GM04504 (cell line): ENCODE data around the gene FARS2.
"Not testable (repeated sequence)": the region's sequence is repeated elsewhere in the genome, so short reads cannot be mapped to it uniquely, and the experiment has no call there.

Source experiments
- DNase-seq: peaks from one replicate; pipeline ENCODE4 v3.0.0-alpha.2; 2012; ENCODE audit warnings: low read depth

Gene FARS2

GRCh38 chr6:5764401-5764955 lies 503.2 kb downstream of the FARS2 start:
- no peak for DNase-seq

GRCh38 chr6:5765141-5765760 lies 503.9 kb downstream of the FARS2 start:
- no peak for DNase-seq

GRCh38 chr6:5766260-5766659 lies 504.9 kb downstream of the FARS2 start:
- DNase-seq = no peak

- DNase-seq = no peak
Measured at GRCh38 chr6:5767471-5767870, 506.2 kb downstream of the FARS2 start.

GRCh38 chr6:5771211-5771610 lies 509.9 kb downstream of the FARS2 start:
- no peak for DNase-seq

- DNase-seq = no peak
Measured at GRCh38 chr6:5771759-5772390, 510.6 kb downstream of the FARS2 start.

- DNase-seq = no peak
Measured at GRCh38 chr6:5772408-5773120, 511.3 kb downstream of the FARS2 start.

- no peak for DNase-seq
Measured at GRCh38 chr6:5776104-5776503, 514.8 kb downstream of the FARS2 start.

- no peak for DNase-seq
Measured at GRCh38 chr6:5776706-5777390, 515.5 kb downstream of the FARS2 start.

- DNase-seq = no peak
Measured at GRCh38 chr6:5778317-5778857, 517.1 kb downstream of the FARS2 start.

- DNase-seq = no peak
Measured at GRCh38 chr6:5778906-5779305, 517.6 kb downstream of the FARS2 start.

GRCh38 chr6:5781019-5781418 lies 519.7 kb downstream of the FARS2 start:
- no peak for DNase-seq

- no peak for DNase-seq
Measured at GRCh38 chr6:5781966-5782556, 520.7 kb downstream of the FARS2 start.

- no peak for DNase-seq
Measured at GRCh38 chr6:5782783-5783547, 521.7 kb downstream of the FARS2 start.

GRCh38 chr6:5783584-5784089 lies 522.3 kb downstream of the FARS2 start:
- no peak for DNase-seq

- no peak for DNase-seq
Measured at GRCh38 chr6:5785249-5785648, 523.9 kb downstream of the FARS2 start.

- no peak for DNase-seq
Measured at GRCh38 chr6:5786321-5786968, 525.1 kb downstream of the FARS2 start.

GRCh38 chr6:5786969-5787720 lies 525.8 kb downstream of the FARS2 start:
- no peak for DNase-seq

- not testable (repeated sequence) for DNase-seq
Measured at GRCh38 chr6:5789426-5789825, 528.1 kb downstream of the FARS2 start.

- DNase-seq = not testable (repeated sequence)
Measured at GRCh38 chr6:5796555-5796954, 535.2 kb downstream of the FARS2 start.
